OCI-LY3 (cell line): ENCODE results near the gene RBM20.
"Not testable (repeated sequence)": the region's sequence is repeated elsewhere in the genome, so short reads cannot be mapped to it uniquely, and the experiment has no call there.

ENCODE experiments used
- EZH2phosphoT487 ChIP-seq: fragments of 200-600 bp; shearing (Covaris generic); IDR thresholded peaks from 2 replicates; pipeline ENCODE4 v1.6.1; 2018; ENCODE audit warnings: antibody characterized with exemption, mixed run types, low read depth
- TF ChIP-seq, protein P1 (sequence below): fragments of 200-600, 300-600 bp; sonication (generic); IDR thresholded peaks from 2 replicates; pipeline ENCODE4 v1.5.1; 2014; ENCODE audit warnings: antibody characterized with exemption, low read length, low read depth

DNA sequence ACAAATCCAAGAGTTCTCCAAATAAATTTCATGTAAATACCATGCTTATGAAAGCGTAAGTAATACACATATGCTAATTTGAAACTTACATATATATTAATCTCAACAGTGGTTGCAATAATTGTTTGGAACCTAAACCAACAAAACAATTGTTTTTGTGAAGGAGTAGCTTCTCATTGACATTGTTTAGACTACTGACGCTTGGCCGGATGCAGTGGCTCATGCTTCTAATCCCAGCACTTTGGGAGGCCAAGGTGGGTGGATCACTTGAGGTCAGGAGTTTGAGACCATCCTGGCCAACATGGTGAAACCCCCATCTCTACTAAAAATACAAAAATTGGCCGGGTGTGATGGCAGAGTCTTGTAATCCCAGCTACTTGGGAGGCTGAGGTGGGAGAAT, 61.5 kb downstream of the RBM20 start:
- TF ChIP-seq, protein P1, sequence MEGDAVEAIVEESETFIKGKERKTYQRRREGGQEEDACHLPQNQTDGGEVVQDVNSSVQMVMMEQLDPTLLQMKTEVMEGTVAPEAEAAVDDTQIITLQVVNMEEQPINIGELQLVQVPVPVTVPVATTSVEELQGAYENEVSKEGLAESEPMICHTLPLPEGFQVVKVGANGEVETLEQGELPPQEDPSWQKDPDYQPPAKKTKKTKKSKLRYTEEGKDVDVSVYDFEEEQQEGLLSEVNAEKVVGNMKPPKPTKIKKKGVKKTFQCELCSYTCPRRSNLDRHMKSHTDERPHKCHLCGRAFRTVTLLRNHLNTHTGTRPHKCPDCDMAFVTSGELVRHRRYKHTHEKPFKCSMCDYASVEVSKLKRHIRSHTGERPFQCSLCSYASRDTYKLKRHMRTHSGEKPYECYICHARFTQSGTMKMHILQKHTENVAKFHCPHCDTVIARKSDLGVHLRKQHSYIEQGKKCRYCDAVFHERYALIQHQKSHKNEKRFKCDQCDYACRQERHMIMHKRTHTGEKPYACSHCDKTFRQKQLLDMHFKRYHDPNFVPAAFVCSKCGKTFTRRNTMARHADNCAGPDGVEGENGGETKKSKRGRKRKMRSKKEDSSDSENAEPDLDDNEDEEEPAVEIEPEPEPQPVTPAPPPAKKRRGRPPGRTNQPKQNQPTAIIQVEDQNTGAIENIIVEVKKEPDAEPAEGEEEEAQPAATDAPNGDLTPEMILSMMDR = not testable (repeated sequence)
- not testable (repeated sequence) for TF ChIP-seq EZH2phosphoT487
